A204.1 (cell line): ENCODE results near the gene INF2.

ENCODE experiments used
- FAIRE-seq: peaks from 2 replicates; lab custom pipeline; 2012; peaks lifted over from hg19 to GRCh38; lab: Jason Lieb, UNC

INF2 gene

DNA sequence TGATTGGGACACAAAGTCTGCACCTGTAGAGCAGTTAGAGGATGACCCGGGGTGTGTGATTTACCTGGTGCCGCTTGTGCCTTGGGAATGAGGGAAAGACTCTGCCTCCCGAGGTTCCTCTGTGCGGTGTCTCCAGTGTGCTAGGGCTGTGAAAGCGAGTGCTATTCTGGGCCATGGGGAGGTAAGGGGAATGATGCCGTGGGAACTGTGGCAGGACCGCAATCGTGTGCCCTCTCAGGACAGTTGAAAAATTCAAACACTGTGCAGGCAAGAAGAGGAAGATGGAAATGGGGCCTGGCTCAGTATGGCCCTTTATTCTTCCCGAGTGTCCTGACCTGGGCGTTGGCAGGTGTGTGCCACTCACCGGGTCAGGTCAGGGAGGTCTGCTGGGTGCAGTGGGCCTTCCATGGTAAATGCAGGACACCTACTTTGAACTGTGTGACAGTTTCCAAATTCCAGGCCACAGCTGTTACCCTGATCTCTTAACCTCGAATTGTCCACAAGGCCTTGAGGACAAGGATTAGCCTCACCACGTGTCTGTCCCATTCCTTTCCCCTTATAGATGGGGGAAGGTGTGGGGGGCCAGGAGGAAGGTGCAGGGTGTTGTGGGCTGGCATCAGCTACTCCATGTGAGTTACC lies 64.9 kb downstream of the INF2 start:
- no peak for FAIRE-seq

DNA sequence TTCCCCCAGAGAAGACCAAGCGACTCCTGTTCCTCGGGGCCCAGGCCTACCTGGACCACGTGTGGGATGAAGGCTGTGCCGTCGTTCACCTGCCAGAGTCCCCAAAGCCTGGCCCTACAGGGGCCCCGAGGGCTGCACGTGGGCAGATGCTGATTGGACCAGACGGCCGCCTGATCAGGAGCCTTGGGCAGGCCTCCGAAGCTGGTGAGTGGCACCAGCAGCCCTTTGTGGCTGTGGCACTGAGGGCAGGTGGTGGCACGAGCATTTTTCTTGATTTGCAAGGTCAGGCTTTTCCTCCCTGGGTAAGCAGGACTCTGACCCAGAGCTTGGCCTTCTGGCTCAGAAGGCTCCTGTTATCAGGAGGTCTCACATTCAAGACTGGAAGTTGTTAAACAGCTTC lies 66.2 kb downstream of the INF2 start:
- no peak for FAIRE-seq

DNA sequence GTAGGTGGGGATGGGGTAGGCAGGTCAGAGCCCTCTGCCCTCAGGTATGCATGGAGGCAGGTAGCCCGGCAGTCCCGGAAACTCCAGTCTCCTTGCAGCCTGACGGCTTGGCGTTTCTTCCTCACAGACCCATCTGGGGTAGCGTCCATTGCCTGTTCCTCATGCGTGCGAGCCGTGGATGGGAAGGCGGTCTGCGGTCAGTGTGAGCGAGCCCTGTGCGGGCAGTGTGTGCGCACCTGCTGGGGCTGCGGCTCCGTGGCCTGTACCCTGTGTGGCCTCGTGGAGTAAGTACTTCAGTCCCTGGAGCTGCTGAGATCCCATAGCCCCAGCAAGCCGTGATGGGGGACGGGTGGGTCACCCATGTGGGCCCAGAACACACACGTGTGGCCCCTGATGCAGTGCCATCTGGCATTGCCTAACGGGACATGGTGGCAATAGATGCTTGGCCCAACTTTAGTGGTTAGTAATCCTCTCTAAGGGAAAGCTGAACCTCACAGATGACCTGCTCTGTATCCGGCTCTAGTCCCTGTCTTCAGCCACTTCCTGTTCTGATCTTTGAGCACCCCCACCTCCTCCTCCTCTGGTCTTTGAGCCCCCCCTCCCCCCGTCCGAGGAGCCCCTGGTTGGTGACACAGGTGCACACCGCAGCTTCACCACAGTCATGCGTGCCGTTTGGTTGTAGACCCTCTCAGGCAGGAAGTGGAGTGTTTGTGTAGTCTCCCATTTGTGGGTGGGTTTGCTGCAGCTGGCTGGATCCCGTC lies 67.2 kb downstream of the INF2 start:
- FAIRE-seq: no peak

DNA sequence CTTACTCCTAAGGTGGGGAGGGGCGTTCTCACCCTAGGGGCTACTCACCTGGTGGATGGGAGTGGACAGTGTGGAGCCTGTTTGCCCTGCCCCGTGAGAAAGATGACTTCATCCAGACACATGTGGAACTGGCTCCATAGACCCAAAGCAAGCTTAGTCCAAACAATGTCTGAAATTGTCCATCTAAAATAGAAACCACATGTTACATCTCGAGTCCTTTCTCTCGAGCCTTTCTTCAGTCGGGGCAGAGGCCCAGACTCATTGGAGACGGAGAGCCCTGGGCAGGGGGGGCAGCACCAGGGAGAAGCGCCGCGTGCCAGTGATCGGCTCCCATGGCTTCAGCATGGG lies 67.8 kb downstream of the INF2 start:
- FAIRE-seq: no peak

DNA sequence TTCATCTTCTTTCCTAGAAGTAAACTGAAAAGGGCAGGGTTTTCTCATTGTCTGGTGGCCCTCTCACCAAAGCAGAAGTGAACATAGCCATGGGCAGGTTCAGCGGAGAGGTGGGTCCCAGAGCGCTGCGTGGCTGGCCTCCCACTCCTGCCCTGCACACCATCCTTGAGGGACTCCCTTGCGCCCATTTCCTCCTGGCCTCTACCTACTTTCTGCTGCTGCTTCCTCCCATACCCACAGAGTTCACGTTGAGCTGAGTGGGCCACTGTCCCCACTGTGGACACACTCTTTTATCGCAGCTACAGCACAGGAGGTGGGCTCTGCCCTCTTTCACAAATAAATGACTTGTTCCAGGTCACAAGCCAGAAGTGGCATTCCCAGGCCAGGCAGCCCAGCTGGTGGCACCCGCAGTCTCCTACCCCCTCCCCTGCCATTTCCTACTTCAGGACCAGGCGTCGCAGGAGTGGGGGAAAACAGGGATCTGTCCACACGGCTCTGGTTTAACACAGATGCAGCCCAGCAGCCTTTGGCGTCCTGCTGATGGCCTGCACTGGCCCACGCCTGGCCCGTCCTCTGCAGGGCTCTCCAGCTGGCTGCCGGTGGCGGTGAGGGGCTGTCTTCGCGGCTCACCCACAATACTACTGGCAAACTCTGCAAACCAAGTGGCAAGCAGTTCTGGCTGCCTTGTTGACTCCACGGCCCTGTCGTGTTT lies 68.4 kb downstream of the INF2 start:
- FAIRE-seq: no peak

DNA sequence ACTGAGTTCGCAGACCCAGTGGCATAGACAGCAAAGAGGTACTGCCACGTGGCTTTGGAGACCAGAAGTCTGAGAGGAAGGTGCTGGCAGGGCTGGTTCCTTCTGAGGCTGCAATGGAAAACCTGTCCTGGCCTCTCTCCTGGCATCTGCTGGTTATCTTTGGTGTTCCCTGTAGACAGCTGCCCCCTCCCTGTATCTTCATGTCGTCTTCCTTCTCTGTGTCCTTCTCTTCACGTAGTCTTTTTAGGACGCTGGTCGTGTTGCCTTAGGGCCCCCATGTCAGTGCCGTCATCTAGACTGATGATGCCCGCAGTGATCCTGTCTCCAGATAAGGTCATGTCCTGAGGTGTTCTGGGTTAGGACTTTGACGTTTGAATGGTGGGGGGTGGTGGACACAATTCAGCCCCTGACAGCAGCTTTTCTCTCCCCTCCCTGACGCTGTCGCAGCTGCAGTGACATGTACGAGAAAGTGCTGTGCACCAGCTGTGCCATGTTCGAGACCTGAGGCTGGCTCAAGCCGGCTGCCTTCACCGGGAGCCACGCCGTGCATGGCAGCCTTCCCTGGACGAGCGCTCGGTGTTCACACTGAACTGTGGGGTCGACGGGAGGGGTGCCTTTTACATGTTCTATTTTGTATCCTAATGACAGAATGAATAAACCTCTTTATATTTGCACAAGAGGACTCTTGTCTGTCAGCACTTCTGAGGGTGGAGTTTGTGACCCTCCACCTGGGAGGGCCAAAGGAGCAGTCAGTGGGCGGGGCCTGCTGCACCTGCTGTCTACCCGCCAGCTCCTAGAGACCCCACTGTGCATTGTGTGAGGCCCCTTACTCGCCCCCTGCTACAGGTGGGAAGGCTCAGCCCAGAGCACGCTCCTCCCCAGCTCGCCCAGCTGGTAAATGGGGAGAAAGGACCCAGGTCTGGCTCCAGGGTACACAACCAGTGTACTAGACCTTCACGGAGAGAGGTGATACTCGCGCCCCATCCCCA lies 69.9 kb downstream of the INF2 start:
- FAIRE-seq: no peak

GRCh38 chr14:104765517-104765916 lies 76.1 kb downstream of the INF2 start:
- FAIRE-seq: no peak

GRCh38 chr14:104766256-104766862 lies 76.9 kb downstream of the INF2 start:
- FAIRE-seq: no peak

- FAIRE-seq: no peak
Observed at GRCh38 chr14:104766863-104767633, 77.6 kb downstream of the INF2 start.

DNA sequence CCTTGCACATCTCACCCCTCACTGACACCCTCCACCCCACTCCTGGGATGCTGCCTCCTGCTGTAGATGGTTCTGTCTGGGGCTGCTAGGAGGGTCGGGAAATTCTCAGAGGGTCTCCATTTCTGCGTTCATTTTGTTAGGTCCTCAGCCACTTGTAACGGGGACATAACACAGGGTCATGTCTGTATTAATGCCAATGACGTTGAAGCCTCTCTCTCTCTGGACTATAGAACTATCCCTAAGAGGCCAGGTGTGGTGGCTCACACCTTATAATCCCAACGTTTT lies 78.2 kb downstream of the INF2 start:
- FAIRE-seq: no peak

- FAIRE-seq: no peak
Observed at GRCh38 chr14:104768437-104769323, 79.3 kb downstream of the INF2 start.

DNA sequence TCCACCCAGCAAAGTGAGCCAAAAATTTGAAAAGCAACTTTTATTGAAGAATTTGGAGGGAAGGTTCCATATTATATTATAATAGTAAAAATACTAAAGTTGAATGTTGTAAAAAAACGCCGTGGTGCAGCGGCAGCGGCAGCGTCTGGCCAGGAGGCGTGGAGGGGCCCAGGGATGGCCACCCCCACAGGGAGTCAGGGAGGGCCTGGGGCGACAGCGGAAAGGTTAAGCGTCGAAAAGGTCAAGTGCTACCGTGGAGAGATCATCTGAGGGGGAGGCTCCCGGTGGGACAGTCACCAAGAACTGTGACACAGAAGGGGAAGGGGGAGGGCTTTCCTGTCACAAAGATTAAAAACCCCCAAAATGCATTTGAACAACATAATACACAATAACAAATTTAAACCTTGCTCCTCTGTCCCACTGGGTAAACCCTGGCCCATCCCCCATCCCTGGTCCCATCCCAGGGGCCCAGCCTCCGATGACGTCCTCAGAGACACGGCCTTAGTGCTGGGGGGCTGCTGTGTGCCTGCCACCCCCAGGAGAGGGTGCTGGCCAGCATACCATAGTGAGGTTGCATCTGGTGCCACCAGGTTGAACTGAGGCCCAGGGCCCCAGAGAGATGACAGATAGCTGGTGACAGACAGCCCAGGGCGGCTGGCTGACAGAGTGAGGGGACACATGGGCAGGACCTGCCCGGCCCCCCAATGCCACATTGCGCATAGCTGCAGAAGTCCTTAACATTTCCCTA lies 80.1 kb downstream of the INF2 start:
- no peak for FAIRE-seq

DNA sequence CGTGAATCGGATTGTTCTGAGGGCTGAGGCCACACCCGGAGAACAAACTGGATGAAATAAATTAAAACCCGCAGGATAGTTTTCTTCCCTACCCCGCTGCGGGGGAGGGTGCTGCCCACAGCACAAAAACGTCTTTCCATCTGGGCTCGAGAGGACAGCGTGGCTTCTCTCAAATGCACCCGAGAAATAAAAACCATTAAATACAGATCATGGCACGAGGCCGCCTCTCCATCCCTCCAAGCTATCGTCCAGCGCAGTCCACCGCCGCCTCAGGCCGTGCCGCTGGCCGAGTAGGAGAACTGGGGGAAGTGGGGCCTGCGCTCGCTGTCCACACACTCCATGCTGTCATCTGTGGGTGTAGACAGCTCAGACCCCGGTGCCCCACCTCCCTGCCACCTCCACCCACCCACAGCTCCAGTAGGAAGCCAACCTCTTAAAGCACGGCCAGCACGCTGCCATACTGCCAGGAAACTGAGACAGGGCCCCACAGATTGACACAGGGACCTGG lies 80.7 kb downstream of the INF2 start:
- FAIRE-seq: no peak

- no peak for FAIRE-seq
Observed at GRCh38 chr14:104770851-104771272, 81.4 kb downstream of the INF2 start.

- no peak for FAIRE-seq
Observed at GRCh38 chr14:104771374-104771773, 82.0 kb downstream of the INF2 start.
